H9 (cell line): ENCODE results near the gene ERMP1. TPM values are rescaled to one million over a fixed set of nuclear protein-coding genes. Genes with fewer than 3 reads are reported as not detected.

ENCODE experiments used
- DNase-seq: peaks from one replicate; pipeline ENCODE4 v3.0.0-alpha.2; 2017
- H2AFZ ChIP-seq: one replicate; pipeline ENCODE4 v1.6.1; 2013; ENCODE audit warnings: mild to moderate bottlenecking, low read length, control low read depth, moderate library complexity
- H2AK5ac ChIP-seq: 2 replicates; pipeline ENCODE4 v1.6.1; 2013; ENCODE audit warnings: low read length, control low read depth, mixed read lengths; ENCODE audit not compliant: insufficient read length
- H2BK120ac ChIP-seq: one replicate; pipeline ENCODE4 v1.6.1; 2013; ENCODE audit warnings: low read depth, mild to moderate bottlenecking, low read length, control low read depth, inconsistent platforms; ENCODE audit not compliant: poor library complexity, severe bottlenecking
- H2BK12ac ChIP-seq: 2 replicates; pipeline ENCODE4 v1.6.1; 2013; ENCODE audit warnings: low read length, control low read depth, mixed read lengths, low read depth; ENCODE audit not compliant: insufficient read length
- H2BK15ac ChIP-seq: 2 replicates; pipeline ENCODE4 v1.6.1; 2013; ENCODE audit warnings: low read depth, low read length, control low read depth
- H2BK20ac ChIP-seq: one replicate; pipeline ENCODE4 v1.6.1; 2013; ENCODE audit warnings: low read depth, mild to moderate bottlenecking, low read length, control low read depth, inconsistent platforms; ENCODE audit not compliant: poor library complexity, severe bottlenecking
- H2BK5ac ChIP-seq: 2 replicates; pipeline ENCODE4 v1.6.1; 2013; ENCODE audit warnings: low read length, control low read depth, mixed read lengths; ENCODE audit not compliant: insufficient read length
- H3K14ac ChIP-seq: 2 replicates; pipeline ENCODE4 v1.6.1; 2013; ENCODE audit warnings: low read length, control low read depth; ENCODE audit not compliant: insufficient read depth
- H3K18ac ChIP-seq: 2 replicates; pipeline ENCODE4 v1.6.1; 2013; ENCODE audit warnings: low read depth, mild to moderate bottlenecking, mixed read lengths, low read length, control low read depth; ENCODE audit not compliant: insufficient read length
- H3K23ac ChIP-seq: 2 replicates; pipeline ENCODE4 v1.6.1; 2013; ENCODE audit warnings: low read length, control low read depth, mixed read lengths, low read depth; ENCODE audit not compliant: insufficient read length
- H3K23me2 ChIP-seq: 2 replicates; pipeline ENCODE4 v1.6.1; 2013; ENCODE audit warnings: low read depth, mild to moderate bottlenecking, mixed read lengths, low read length, control low read depth; ENCODE audit not compliant: insufficient read length, poor library complexity, severe bottlenecking
- H3K27ac ChIP-seq: 2 replicates; pipeline ENCODE4 v1.5.1; 2013; ENCODE audit warnings: low read length, control low read depth, mixed read lengths, low read depth; ENCODE audit not compliant: insufficient read length
- H3K27me3 ChIP-seq: 2 replicates; pipeline ENCODE4 v1.6.1; 2013; ENCODE audit warnings: low read length, control low read depth, inconsistent platforms; ENCODE audit not compliant: insufficient read depth
- H3K4ac ChIP-seq: 2 replicates; pipeline ENCODE4 v1.6.1; 2013; ENCODE audit warnings: low read depth, mild to moderate bottlenecking, control low read depth, inconsistent platforms, low read length, moderate library complexity
- H3K4me1 ChIP-seq: 2 replicates; pipeline ENCODE4 v1.6.1; 2013; ENCODE audit warnings: low read length, control low read depth, inconsistent platforms; ENCODE audit not compliant: insufficient read depth
- H3K4me2 ChIP-seq: 2 replicates; pipeline ENCODE4 v1.6.1; 2013; ENCODE audit warnings: low read length, control low read depth, mixed read lengths; ENCODE audit not compliant: insufficient read length, insufficient read depth
- H3K56ac ChIP-seq: 2 replicates; pipeline ENCODE4 v1.6.1; 2013; ENCODE audit warnings: low read depth, mild to moderate bottlenecking, mixed read lengths, low read length, control low read depth; ENCODE audit not compliant: insufficient read length
- H3K79me1 ChIP-seq: 2 replicates; pipeline ENCODE4 v1.6.1; 2013; ENCODE audit warnings: low read depth, mild to moderate bottlenecking, moderate library complexity, low read length, control low read depth, inconsistent platforms; ENCODE audit not compliant: insufficient read depth, poor library complexity, severe bottlenecking
- H3K79me2 ChIP-seq: 2 replicates; pipeline ENCODE4 v1.6.1; 2013; ENCODE audit warnings: low read length, control low read depth, inconsistent platforms; ENCODE audit not compliant: insufficient read depth
- H3K9ac ChIP-seq: 2 replicates; pipeline ENCODE4 v1.6.1; 2013; ENCODE audit warnings: low read length, control low read depth, mixed read lengths; ENCODE audit not compliant: insufficient read length; ENCODE audit errors: extremely low read depth
- H3K9me3 ChIP-seq: one replicate; pipeline ENCODE4 v1.6.1; 2013; ENCODE audit warnings: low read depth, low read length, inconsistent platforms; ENCODE audit not compliant: control insufficient read depth
- H3T11ph ChIP-seq: one replicate; pipeline ENCODE4 v1.6.1; 2013; ENCODE audit warnings: mild to moderate bottlenecking, low read length, control low read depth, inconsistent platforms
- H4K20me1 ChIP-seq: one replicate; pipeline ENCODE4 v1.6.1; 2013; ENCODE audit not compliant: control insufficient read depth, insufficient read length, insufficient read depth
- H4K5ac ChIP-seq: 2 replicates; pipeline ENCODE4 v1.6.1; 2013; ENCODE audit warnings: low read depth, mild to moderate bottlenecking, mixed read lengths, low read length, control low read depth; ENCODE audit not compliant: insufficient read length
- H4K8ac ChIP-seq: replicated peaks from 2 replicates; pipeline ENCODE4 v1.6.1; 2013; ENCODE audit warnings: low read length, control low read depth, mixed read lengths, low read depth; ENCODE audit not compliant: insufficient read length
- H4K91ac ChIP-seq: 2 replicates; pipeline ENCODE4 v1.6.1; 2013; ENCODE audit warnings: low read depth, mild to moderate bottlenecking, moderate library complexity, mixed read lengths, low read length, control low read depth; ENCODE audit not compliant: insufficient read length
- H3K27ac Mint-ChIP-seq, 3 experiments: 2 replicates in 2 of 3; 3 replicates in 1 of 3; pipeline ENCODE4 v1.8.0; 2020 to 2021; ENCODE audit warnings: mixed read lengths in 3 of 3, mild to moderate bottlenecking in 1 of 3, moderate library complexity in 1 of 3
- H3K27me3 Mint-ChIP-seq: 2 replicates; pipeline ENCODE4 v1.8.0; 2021; ENCODE audit warnings: low read depth, mild to moderate bottlenecking, moderate library complexity, mixed read lengths
- H3K36me3 Mint-ChIP-seq, 3 experiments: 2 replicates in 2 of 3; 3 replicates in 1 of 3; pipeline ENCODE4 v1.8.0; 2020 to 2021; ENCODE audit warnings: low read depth in 3 of 3, mixed read lengths in 3 of 3; ENCODE audit not compliant: insufficient read depth in 1 of 3
- H3K4me1 Mint-ChIP-seq, 2 experiments: 2 replicates each; pipeline ENCODE4 v1.8.0; 2020; ENCODE audit warnings: mixed read lengths in 2 of 2
- H3K4me3 Mint-ChIP-seq, 2 experiments: 2 replicates in 1 of 2; 3 replicates in 1 of 2; pipeline ENCODE4 v1.8.0; 2020 to 2021; ENCODE audit warnings: mild to moderate bottlenecking in 2 of 2, mixed read lengths in 2 of 2, moderate library complexity in 1 of 2
- H3K9me3 Mint-ChIP-seq, 2 experiments: 2 replicates in 1 of 2; 3 replicates in 1 of 2; pipeline ENCODE4 v1.8.0; 2020; ENCODE audit warnings: mild to moderate bottlenecking in 2 of 2, mixed read lengths in 2 of 2, moderate library complexity in 1 of 2
- WGBS: extraction: QIAGEN DNeasy Blood & Tissue Kit; methylation state at CpG from one replicate; pipeline ENCODE4 v1.1.7; 2013; ENCODE audit warnings: missing lambda C conversion rate, low lambda C conversion rate, mixed read lengths; ENCODE audit not compliant: insufficient read length; ENCODE audit errors: extremely low coverage; 5-methylcytosine and 5-hydroxymethylcytosine counted together
- total RNA-seq: library from RNA; stranded (reverse); gene quantifications from 2 replicates; pipeline ENCODE4 v1.2.1, GENCODE V29; 2021
- TF ChIP-seq, protein P1 (sequence below): fragments of 200-600 bp; sonication (generic); conservative IDR thresholded peaks from 3 replicates; pipeline ENCODE4 v1.8.0; 2021; ENCODE audit warnings: antibody characterized with exemption, mild to moderate bottlenecking

The ERMP1 gene
- total RNA-seq, 1 experiment from 2014 or later: 20.2 TPM

DNA sequence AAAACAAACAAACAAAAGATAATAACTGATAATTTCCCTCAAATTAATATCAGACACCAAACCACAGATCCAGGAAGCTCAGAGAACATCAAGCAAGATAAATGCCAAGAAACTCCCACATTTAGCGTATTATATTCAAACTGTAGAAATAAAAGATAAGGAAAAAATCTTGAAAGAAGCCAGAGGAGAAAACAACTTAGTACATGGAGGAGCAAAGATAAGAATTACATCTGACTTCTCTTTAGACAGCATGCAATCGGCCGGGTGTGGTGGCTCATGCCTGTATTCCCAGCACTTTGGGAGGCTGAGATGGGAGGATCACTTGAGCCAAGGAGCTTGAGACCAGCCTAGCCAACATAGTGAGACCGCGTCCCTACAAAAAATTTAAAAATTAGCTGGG is 40.5 kb upstream of the ERMP1 start:
- TF ChIP-seq, protein P1, sequence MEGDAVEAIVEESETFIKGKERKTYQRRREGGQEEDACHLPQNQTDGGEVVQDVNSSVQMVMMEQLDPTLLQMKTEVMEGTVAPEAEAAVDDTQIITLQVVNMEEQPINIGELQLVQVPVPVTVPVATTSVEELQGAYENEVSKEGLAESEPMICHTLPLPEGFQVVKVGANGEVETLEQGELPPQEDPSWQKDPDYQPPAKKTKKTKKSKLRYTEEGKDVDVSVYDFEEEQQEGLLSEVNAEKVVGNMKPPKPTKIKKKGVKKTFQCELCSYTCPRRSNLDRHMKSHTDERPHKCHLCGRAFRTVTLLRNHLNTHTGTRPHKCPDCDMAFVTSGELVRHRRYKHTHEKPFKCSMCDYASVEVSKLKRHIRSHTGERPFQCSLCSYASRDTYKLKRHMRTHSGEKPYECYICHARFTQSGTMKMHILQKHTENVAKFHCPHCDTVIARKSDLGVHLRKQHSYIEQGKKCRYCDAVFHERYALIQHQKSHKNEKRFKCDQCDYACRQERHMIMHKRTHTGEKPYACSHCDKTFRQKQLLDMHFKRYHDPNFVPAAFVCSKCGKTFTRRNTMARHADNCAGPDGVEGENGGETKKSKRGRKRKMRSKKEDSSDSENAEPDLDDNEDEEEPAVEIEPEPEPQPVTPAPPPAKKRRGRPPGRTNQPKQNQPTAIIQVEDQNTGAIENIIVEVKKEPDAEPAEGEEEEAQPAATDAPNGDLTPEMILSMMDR: no peak
- Histone ChIP-seq H3K27ac (no peak overlapping the region), H3K9me3 (no peaks in the 10 kb centered on the region), H3K4me2 (no peak overlapping the region), H3K9ac (no peak overlapping the region), H4K8ac (no peak overlapping the region), H3K14ac (no peak overlapping the region), H3T11ph (no peak overlapping the region), H3K18ac (no peak overlapping the region), H3K4me1 (0 out of 2 replicates have a peak, but pooled peaks cover 4% of the 10 kb centered on the region), H2AK5ac (no peak overlapping the region), H2BK12ac (no peak overlapping the region), H4K5ac (no peak overlapping the region), H3K27me3 (no peaks in the 10 kb centered on the region), H3K79me2 (no peaks in the 10 kb centered on the region), H3K56ac (no peak overlapping the region), H3K23ac (no peak overlapping the region), H4K20me1 (no peaks in the 10 kb centered on the region), H3K23me2 (no peaks in the 10 kb centered on the region), H2BK15ac (no peak overlapping the region), H2BK20ac (no peak overlapping the region), H2BK5ac (no peak overlapping the region), H4K91ac (no peak overlapping the region), H2BK120ac (no peak overlapping the region), H3K4ac (no peak overlapping the region), H3K79me1 (no peaks in the 10 kb centered on the region), H2AFZ (no peak overlapping the region)
- no CpG with 5 or more reads among the region's 5 CpGs for WGBS
- Mint-ChIP-seq H3K4me3 (no peak overlapping the region), H3K27ac (no peak overlapping the region), H3K36me3 (no peaks in the 10 kb centered on the region), H3K4me1 (peaks cover 10 to 12% of the 10 kb centered on the region in 2 experiments), H3K27me3 (peaks cover 5% of the 10 kb centered on the region), H3K9me3 (peaks cover 2 to 3% of the 10 kb centered on the region in 2 experiments; a peak in 2 of 5 replicates)
- DNase-seq: no peak
